ENCODE data around the gene WIPF3.

Gene WIPF3

GRCh38 chr7:29810813-29811482, 4.6 kb downstream of the WIPF3 start:
- H3K36me3 ChIP-seq (ENCODE audit: control insufficient read depth in 1 of 2, insufficient read depth in 2 of 2, low read length in 2 of 2): no peaks in the 10 kb centered on the region
- peaks cover 0 to 10% of the 10 kb centered on the region in 2 donors for H3K4me1 ChIP-seq (ENCODE audit: control insufficient read depth in 1 of 2, insufficient read depth in 2 of 2, low read length in 2 of 2)
- no peak overlapping the region for H3K27ac ChIP-seq (ENCODE audit: low read length)
- no peaks in the 10 kb centered on the region for H3K9me3 ChIP-seq (ENCODE audit: control insufficient read depth in 1 of 2, low read length in 2 of 2)
- no peak overlapping the region for H3K4me3 ChIP-seq (ENCODE audit: low read depth in 1 of 2, low read length in 2 of 2)
- peaks cover 7% of the 10 kb centered on the region for H3K27me3 ChIP-seq (ENCODE audit: low read depth, low read length)

- Histone ChIP-seq H3K4me3 (ENCODE audit: low read depth in 1 of 2, low read length in 2 of 2) (no peak overlapping the region), H3K9me3 (ENCODE audit: control insufficient read depth in 1 of 2, low read length in 2 of 2) (no peaks in the 10 kb centered on the region), H3K4me1 (ENCODE audit: control insufficient read depth in 1 of 2, insufficient read depth in 2 of 2, low read length in 2 of 2) (peaks cover 0 to 7% of the 10 kb centered on the region in 2 donors), H3K36me3 (ENCODE audit: control insufficient read depth in 1 of 2, insufficient read depth in 2 of 2, low read length in 2 of 2) (no peaks in the 10 kb centered on the region), H3K27me3 (ENCODE audit: low read depth, low read length) (peaks cover 7% of the 10 kb centered on the region), H3K27ac (ENCODE audit: low read length) (no peak overlapping the region)
These were observed 5.3 kb downstream of the WIPF3 start for GRCh38 chr7:29811586-29811985.

- Histone ChIP-seq H3K27me3 (ENCODE audit: low read depth, low read length) (peaks cover 7% of the 10 kb centered on the region), H3K36me3 (ENCODE audit: control insufficient read depth in 1 of 2, insufficient read depth in 2 of 2, low read length in 2 of 2) (no peaks in the 10 kb centered on the region), H3K4me1 (ENCODE audit: control insufficient read depth in 1 of 2, insufficient read depth in 2 of 2, low read length in 2 of 2) (peaks cover 0 to 2% of the 10 kb centered on the region in 2 donors), H3K4me3 (ENCODE audit: low read depth in 1 of 2, low read length in 2 of 2) (no peak overlapping the region), H3K9me3 (ENCODE audit: control insufficient read depth in 1 of 2, low read length in 2 of 2) (no peaks in the 10 kb centered on the region), H3K27ac (ENCODE audit: low read length) (no peak overlapping the region)
These were observed 6.0 kb downstream of the WIPF3 start for GRCh38 chr7:29812185-29812876.

GRCh38 chr7:29815181-29816105, 9.1 kb downstream of the WIPF3 start:
- H3K27me3 ChIP-seq (ENCODE audit: low read depth, low read length): no peaks in the 10 kb centered on the region
- H3K9me3 ChIP-seq (ENCODE audit: control insufficient read depth in 1 of 2, low read length in 2 of 2): no peaks in the 10 kb centered on the region
- no peaks in the 10 kb centered on the region for H3K4me1 ChIP-seq (ENCODE audit: control insufficient read depth in 1 of 2, insufficient read depth in 2 of 2, low read length in 2 of 2)
- no peak overlapping the region for H3K4me3 ChIP-seq (ENCODE audit: low read depth in 1 of 2, low read length in 2 of 2)
- H3K36me3 ChIP-seq (ENCODE audit: control insufficient read depth in 1 of 2, insufficient read depth in 2 of 2, low read length in 2 of 2): no peaks in the 10 kb centered on the region
- no peak overlapping the region for H3K27ac ChIP-seq (ENCODE audit: low read length)

- no peaks in the 10 kb centered on the region for H3K9me3 ChIP-seq (ENCODE audit: control insufficient read depth in 1 of 2, low read length in 2 of 2)
- H3K4me1 ChIP-seq (ENCODE audit: control insufficient read depth in 1 of 2, insufficient read depth in 2 of 2, low read length in 2 of 2): no peaks in the 10 kb centered on the region
- no peak overlapping the region for H3K4me3 ChIP-seq (ENCODE audit: low read depth in 1 of 2, low read length in 2 of 2)
- no peaks in the 10 kb centered on the region for H3K27me3 ChIP-seq (ENCODE audit: low read depth, low read length)
- no peaks in the 10 kb centered on the region for H3K36me3 ChIP-seq (ENCODE audit: control insufficient read depth in 1 of 2, insufficient read depth in 2 of 2, low read length in 2 of 2)
- no peak overlapping the region for H3K27ac ChIP-seq (ENCODE audit: low read length)
These were observed 12.0 kb downstream of the WIPF3 start for GRCh38 chr7:29818308-29818707.

- Histone ChIP-seq H3K36me3 (ENCODE audit: control insufficient read depth in 1 of 2, insufficient read depth in 2 of 2, low read length in 2 of 2) (no peaks in the 10 kb centered on the region), H3K4me3 (ENCODE audit: low read depth in 1 of 2, low read length in 2 of 2) (peak overlapping the region; percentile 12 to 27), H3K9me3 (ENCODE audit: control insufficient read depth in 1 of 2, low read length in 2 of 2) (no peaks in the 10 kb centered on the region), H3K4me1 (ENCODE audit: control insufficient read depth in 1 of 2, insufficient read depth in 2 of 2, low read length in 2 of 2) (no peaks in the 10 kb centered on the region), H3K27me3 (ENCODE audit: low read depth, low read length) (no peaks in the 10 kb centered on the region), H3K27ac (ENCODE audit: low read length) (no peak overlapping the region)
These were observed 19.6 kb downstream of the WIPF3 start for GRCh38 chr7:29825775-29826529.

GRCh38 chr7:29826530-29826822, 20.2 kb downstream of the WIPF3 start:
- no peaks in the 10 kb centered on the region for H3K4me1 ChIP-seq (ENCODE audit: control insufficient read depth in 1 of 2, insufficient read depth in 2 of 2, low read length in 2 of 2)
- H3K27me3 ChIP-seq (ENCODE audit: low read depth, low read length): no peaks in the 10 kb centered on the region
- H3K36me3 ChIP-seq (ENCODE audit: control insufficient read depth in 1 of 2, insufficient read depth in 2 of 2, low read length in 2 of 2): no peaks in the 10 kb centered on the region
- H3K4me3 ChIP-seq (ENCODE audit: low read depth in 1 of 2, low read length in 2 of 2): no peak overlapping the region
- H3K9me3 ChIP-seq (ENCODE audit: control insufficient read depth in 1 of 2, low read length in 2 of 2): no peaks in the 10 kb centered on the region
- no peak overlapping the region for H3K27ac ChIP-seq (ENCODE audit: low read length)

GRCh38 chr7:29826904-29827303, 20.6 kb downstream of the WIPF3 start:
- H3K27me3 ChIP-seq (ENCODE audit: low read depth, low read length): no peaks in the 10 kb centered on the region
- no peaks in the 10 kb centered on the region for H3K9me3 ChIP-seq (ENCODE audit: control insufficient read depth in 1 of 2, low read length in 2 of 2)
- H3K4me1 ChIP-seq (ENCODE audit: control insufficient read depth in 1 of 2, insufficient read depth in 2 of 2, low read length in 2 of 2): no peaks in the 10 kb centered on the region
- H3K36me3 ChIP-seq (ENCODE audit: control insufficient read depth in 1 of 2, insufficient read depth in 2 of 2, low read length in 2 of 2): no peaks in the 10 kb centered on the region
- no peak overlapping the region for H3K27ac ChIP-seq (ENCODE audit: low read length)
- H3K4me3 ChIP-seq (ENCODE audit: low read depth in 1 of 2, low read length in 2 of 2): no peak overlapping the region

- H3K9me3 ChIP-seq (ENCODE audit: control insufficient read depth in 1 of 2, low read length in 2 of 2): no peaks in the 10 kb centered on the region
- H3K27ac ChIP-seq (ENCODE audit: low read length): no peak overlapping the region
- no peaks in the 10 kb centered on the region for H3K27me3 ChIP-seq (ENCODE audit: low read depth, low read length)
- H3K4me3 ChIP-seq (ENCODE audit: low read depth in 1 of 2, low read length in 2 of 2): no peak overlapping the region
- no peaks in the 10 kb centered on the region for H3K36me3 ChIP-seq (ENCODE audit: control insufficient read depth in 1 of 2, insufficient read depth in 2 of 2, low read length in 2 of 2)
- no peaks in the 10 kb centered on the region for H3K4me1 ChIP-seq (ENCODE audit: control insufficient read depth in 1 of 2, insufficient read depth in 2 of 2, low read length in 2 of 2)
These were observed 25.4 kb downstream of the WIPF3 start for GRCh38 chr7:29831705-29832104.

- Histone ChIP-seq H3K27ac (ENCODE audit: low read length) (no peak overlapping the region), H3K9me3 (ENCODE audit: control insufficient read depth in 1 of 2, low read length in 2 of 2) (no peaks in the 10 kb centered on the region), H3K4me3 (ENCODE audit: low read depth in 1 of 2, low read length in 2 of 2) (no peak overlapping the region), H3K27me3 (ENCODE audit: low read depth, low read length) (no peaks in the 10 kb centered on the region), H3K4me1 (ENCODE audit: control insufficient read depth in 1 of 2, insufficient read depth in 2 of 2, low read length in 2 of 2) (no peaks in the 10 kb centered on the region), H3K36me3 (ENCODE audit: control insufficient read depth in 1 of 2, insufficient read depth in 2 of 2, low read length in 2 of 2) (no peaks in the 10 kb centered on the region)
These were observed 27.6 kb downstream of the WIPF3 start for GRCh38 chr7:29833929-29834328.

- no peak overlapping the region for H3K27ac ChIP-seq (ENCODE audit: low read length)
- H3K9me3 ChIP-seq (ENCODE audit: control insufficient read depth in 1 of 2, low read length in 2 of 2): no peaks in the 10 kb centered on the region
- H3K27me3 ChIP-seq (ENCODE audit: low read depth, low read length): no peaks in the 10 kb centered on the region
- peaks cover 0 to 5% of the 10 kb centered on the region in 2 donors for H3K4me1 ChIP-seq (ENCODE audit: control insufficient read depth in 1 of 2, insufficient read depth in 2 of 2, low read length in 2 of 2)
- no peaks in the 10 kb centered on the region for H3K36me3 ChIP-seq (ENCODE audit: control insufficient read depth in 1 of 2, insufficient read depth in 2 of 2, low read length in 2 of 2)
- H3K4me3 ChIP-seq (ENCODE audit: low read depth in 1 of 2, low read length in 2 of 2): no peak overlapping the region
These were observed 29.4 kb downstream of the WIPF3 start for GRCh38 chr7:29835718-29836117.
